HCT116 (cell line): ENCODE measurements around the gene ITPKB. TPM values are rescaled to one million over a fixed set of nuclear protein-coding genes. Genes with fewer than 3 reads are reported as not detected.

Experiments
- ATAC-seq: fragments of 200-7000 bp; cut with Tn5 transposase; 2 replicates; pipeline ENCODE4 v1.9.1; 2020; ENCODE audit warnings: mild to moderate bottlenecking, moderate library complexity
- BruUV-seq: library from RNA; stranded (reverse); fragments of 400-500 nt; replicated peaks from 2 replicates; lab custom pipeline; 2021; lab: Mats Ljungman, UMichigan
- CTCF ChIA-PET: fragments of 300-600 bp; sonication (Branson Sonifier 250); formaldehyde crosslinking; loops from one replicate; lab custom pipeline; 2021; ENCODE audit warnings: antibody characterized with exemption; lab: Charles Lee
- POLR2A ChIA-PET: fragments of 300-600, 350-600 bp; sonication (Branson Sonifier 250); formaldehyde crosslinking; loops from one replicate; lab custom pipeline; 2021; ENCODE audit warnings: antibody characterized with exemption; lab: Charles Lee
- RAD21 ChIA-PET, 2 experiments: fragments of 300-600 bp; sonication (Branson Sonifier 250); formaldehyde crosslinking; loops; one replicate each; lab custom pipeline; 2023; ENCODE audit warnings: low total read pairs in 2 of 2; ENCODE audit not compliant: uncharacterized antibody in 2 of 2, unreplicated experiment in 2 of 2, low non-redundant PET in 1 of 2; lab: Charles Lee
- DNase-seq: peaks from one replicate; pipeline ENCODE4 v3.0.0-alpha.2; 2010; ENCODE audit warnings: low read depth, low spot score
- H2AFZ ChIP-seq: fragments of 200-600 bp; shearing (Covaris generic), sonication (generic); 2 replicates; pipeline ENCODE4 v1.6.1; 2017; ENCODE audit warnings: low read depth, mixed run types, mixed read lengths, antibody characterized with exemption, low read length; ENCODE audit not compliant: poor library complexity, severe bottlenecking
- H3K27ac ChIP-seq: 2 replicates; pipeline ENCODE4 v1.5.1; 2012; ENCODE audit warnings: low read depth, low read length
- H3K27me3 ChIP-seq: fragments of 200-600 bp; sonication (generic); 2 replicates; pipeline ENCODE4 v1.6.1; 2016; ENCODE audit warnings: mixed run types, low read length, mixed read lengths; ENCODE audit not compliant: insufficient read depth
- H3K36me3 ChIP-seq, 2 experiments: fragments of 200-500 bp in 1 of 2; fragments of 200-600 bp in 1 of 2; sonication (Bioruptor generic) in 1 of 2; sonication (generic) in 1 of 2; 2 replicates each; pipeline versions ENCODE4 v1.5.1 to v1.6.1; 2014 to 2016; ENCODE audit warnings: low read length in 2 of 2, inconsistent platforms in 1 of 2, mixed read lengths in 1 of 2, mixed run types in 1 of 2; ENCODE audit not compliant: insufficient read depth in 2 of 2, control insufficient read depth in 1 of 2
- H3K4me1 ChIP-seq, 2 experiments: fragments of 200-600 bp in 1 of 2; sonication (generic) in 1 of 2; 2 replicates each; pipeline versions ENCODE4 v1.5.1 to v1.6.1; 2012 to 2017; ENCODE audit warnings: low read length in 2 of 2, inconsistent platforms in 1 of 2, mild to moderate bottlenecking in 1 of 2, mixed read lengths in 1 of 2, mixed run types in 1 of 2, moderate library complexity in 1 of 2; ENCODE audit not compliant: insufficient read depth in 2 of 2, control insufficient read depth in 1 of 2
- H3K4me2 ChIP-seq: fragments of 200-600 bp; sonication (generic); 2 replicates; pipeline ENCODE4 v1.6.1; 2017; ENCODE audit warnings: mixed run types, low read length, mixed read lengths
- H3K4me3 ChIP-seq, 2 experiments: fragments of 200-600 bp in 1 of 2; sonication (generic) in 1 of 2; replicated peaks in 1 of 2; 2 replicates each; pipeline ENCODE4 v1.5.1; 2011 to 2016; ENCODE audit warnings: low read length in 2 of 2, control low read depth in 1 of 2, low read depth in 1 of 2, mild to moderate bottlenecking in 1 of 2, mixed read lengths in 1 of 2, mixed run types in 1 of 2
- H3K79me2 ChIP-seq: fragments of 200-600 bp; sonication (generic); 2 replicates; pipeline ENCODE4 v1.6.1; 2017; ENCODE audit warnings: mild to moderate bottlenecking, mixed run types, low read length, moderate library complexity, mixed read lengths; ENCODE audit not compliant: insufficient read depth
- H3K9ac ChIP-seq: fragments of 200-600 bp; sonication (generic); 2 replicates; pipeline ENCODE4 v1.6.1; 2016; ENCODE audit warnings: low read length, mixed read lengths
- H3K9me2 ChIP-seq: fragments of 200-600 bp; sonication (generic), shearing (Covaris generic); 2 replicates; pipeline ENCODE4 v1.6.1; 2017; ENCODE audit warnings: mixed run types, mild to moderate bottlenecking, moderate library complexity; ENCODE audit not compliant: insufficient read depth
- H3K9me3 ChIP-seq, 2 experiments: fragments of 200-500 bp in 1 of 2; fragments of 200-600 bp in 1 of 2; sonication (Bioruptor generic) in 1 of 2; sonication (generic) in 1 of 2; 2 replicates each; pipeline ENCODE4 v1.6.1; 2014 to 2017; ENCODE audit warnings: low read length in 2 of 2, mixed read lengths in 2 of 2, inconsistent platforms in 1 of 2, low read depth in 1 of 2, mild to moderate bottlenecking in 1 of 2, mixed run types in 1 of 2, moderate library complexity in 1 of 2; ENCODE audit not compliant: control insufficient read depth in 1 of 2, insufficient read depth in 1 of 2
- H4K20me1 ChIP-seq: fragments of 200-600 bp; sonication (generic), shearing (Covaris generic); 2 replicates; pipeline ENCODE4 v1.6.1; 2017; ENCODE audit warnings: mixed run types, mild to moderate bottlenecking, moderate library complexity; ENCODE audit not compliant: insufficient read depth
- ATF3 ChIP-seq: IDR thresholded peaks from 2 replicates; pipeline ENCODE4 v1.6.1; 2012
- CEBPB ChIP-seq: IDR thresholded peaks from 2 replicates; pipeline ENCODE4 v1.6.1; 2012; ENCODE audit warnings: low read depth
- EZH2 ChIP-seq: fragments of 200-600 bp; sonication (generic); IDR thresholded peaks from 2 replicates; pipeline ENCODE4 v1.6.1; 2017; ENCODE audit warnings: antibody characterized with exemption, mixed run types
- EZH2phosphoT487 ChIP-seq: fragments of 200-600 bp; IDR thresholded peaks from 2 replicates; pipeline ENCODE4 v1.6.1; 2018; ENCODE audit warnings: antibody characterized with exemption, borderline replicate concordance
- FOSL1 ChIP-seq: IDR thresholded peaks from 2 replicates; pipeline ENCODE4 v1.6.1; 2012; ENCODE audit warnings: low read depth
- JUND ChIP-seq: IDR thresholded peaks from 2 replicates; pipeline ENCODE4 v1.6.1; 2012
- REST ChIP-seq: IDR thresholded peaks from 2 replicates; pipeline ENCODE4 v1.6.1; 2012; ENCODE audit warnings: low read depth
- SIN3A ChIP-seq: IDR thresholded peaks from 2 replicates; pipeline ENCODE4 v1.6.1; 2012; ENCODE audit warnings: low read depth
- TCF7L2 ChIP-seq: IDR thresholded peaks from 2 replicates; pipeline ENCODE4 v1.7.0; 2011; ENCODE audit warnings: borderline replicate concordance, inconsistent platforms; ENCODE audit not compliant: insufficient read depth, insufficient read length; ENCODE audit errors: extremely low read depth
- YY1 ChIP-seq: IDR thresholded peaks from 2 replicates; pipeline ENCODE4 v1.6.1; 2011; ENCODE audit warnings: low read length, low read depth, moderate library complexity, mild to moderate bottlenecking; ENCODE audit not compliant: insufficient replicate concordance; ENCODE audit errors: extremely low read depth
- ZNF274 ChIP-seq: fragments of 200-500 bp; sonication (Bioruptor generic); IDR thresholded peaks from 2 replicates; pipeline ENCODE4 v1.6.1; 2014; ENCODE audit warnings: mild to moderate bottlenecking, low read depth, low read length, inconsistent platforms
- intact Hi-C: fragments of 100-400 bp; cut with micrococcal nuclease; formaldehyde crosslinking; loops from 2 replicates; pipeline ENCODE4 v1.10.0; 2022
- total RNA-seq: library from RNA; stranded (reverse); gene quantifications from one replicate; pipeline ENCODE4 v1.2.1, GENCODE V29; 2021; ENCODE audit not compliant: unreplicated experiment
- TF ChIP-seq, protein P1 (sequence below), 3 experiments: fragments of 200-600 bp in 1 of 3; sonication (generic) in 1 of 3; IDR thresholded peaks in 2 of 3; conservative IDR thresholded peaks in 1 of 3; 2 replicates each; pipeline ENCODE4 v1.5.1; 2012 to 2017; ENCODE audit warnings: low read depth in 2 of 3, low read length in 2 of 3, antibody characterized with exemption in 1 of 3, borderline replicate concordance in 1 of 3, control low read depth in 1 of 3, mild to moderate bottlenecking in 1 of 3, mixed read lengths in 1 of 3, mixed run types in 1 of 3, moderate library complexity in 1 of 3; ENCODE audit not compliant: insufficient read depth in 1 of 3
- TF ChIP-seq, protein P2 (sequence below): IDR thresholded peaks from 2 replicates; pipeline ENCODE4 v1.6.1; 2012

ITPKB gene
- total RNA-seq, 1 experiment from 2014 or later: 4.4 TPM

DNA sequence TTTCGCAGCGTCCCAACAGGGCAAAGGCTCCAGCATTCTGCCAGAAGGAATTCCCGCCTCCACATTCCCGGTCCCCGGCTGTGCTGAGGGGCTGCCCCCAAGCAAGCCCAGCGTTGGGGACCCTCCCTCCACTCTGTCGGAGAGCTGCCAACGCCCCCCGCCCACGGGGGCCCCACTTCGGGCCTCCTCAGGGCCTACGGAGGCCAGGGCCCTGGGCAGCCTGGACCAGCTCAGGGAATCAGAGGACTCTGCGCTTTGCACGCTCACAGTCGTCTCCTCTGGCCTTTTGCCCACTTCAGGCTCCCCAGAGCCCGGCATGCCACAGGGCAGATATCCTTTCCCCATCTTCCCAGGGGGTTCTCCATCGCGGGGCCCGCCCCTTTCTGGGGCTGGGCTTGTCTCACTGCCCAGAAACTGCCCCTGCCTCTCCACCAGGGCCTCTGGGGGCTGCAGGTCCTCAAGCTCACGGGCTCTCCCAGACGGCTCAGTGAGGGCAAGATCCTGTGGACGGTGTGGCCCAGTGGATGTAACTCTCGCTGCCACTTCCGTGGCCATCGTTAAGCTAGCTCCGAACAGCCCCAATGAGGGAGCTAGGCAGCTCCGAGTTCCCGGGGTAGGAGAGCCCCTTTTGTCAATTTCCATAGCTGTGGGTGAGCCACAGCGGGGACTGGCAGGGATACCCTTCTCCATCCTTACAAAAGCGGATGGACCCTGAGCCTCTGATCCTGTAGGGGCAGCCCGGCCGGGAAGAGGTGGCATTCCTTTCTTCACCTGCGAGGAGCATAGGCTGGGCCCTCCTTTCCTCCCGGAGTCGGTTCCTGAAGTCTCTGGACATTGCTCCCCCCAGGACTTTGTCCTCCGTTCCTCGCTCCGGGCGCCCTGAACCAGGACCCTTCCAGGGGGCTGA, 2.8 kb downstream of the ITPKB start:
- Histone ChIP-seq H3K4me3 (no peak overlapping the region), H3K4me1 (peaks cover 4 to 21% of the 10 kb centered on the region in 2 experiments; a peak in 3 of 4 replicates), H3K27me3 (no peaks in the 10 kb centered on the region), H2AFZ (no peak overlapping the region), H3K4me2 (no peak overlapping the region), H3K9me2 (no peaks in the 10 kb centered on the region), H4K20me1 (no peaks in the 10 kb centered on the region), H3K9me3 (no peaks in the 10 kb centered on the region), H3K79me2 (no peaks in the 10 kb centered on the region), H3K9ac (no peak overlapping the region), H3K36me3 (no peaks in the 10 kb centered on the region), H3K27ac (no peak overlapping the region)
- CTCF ChIA-PET: no interaction called here
- DNase-seq: no peak
- no TSS peak for BruUV-seq
- POLR2A ChIA-PET: no interaction called here
- TF ChIP-seq, protein P1, sequence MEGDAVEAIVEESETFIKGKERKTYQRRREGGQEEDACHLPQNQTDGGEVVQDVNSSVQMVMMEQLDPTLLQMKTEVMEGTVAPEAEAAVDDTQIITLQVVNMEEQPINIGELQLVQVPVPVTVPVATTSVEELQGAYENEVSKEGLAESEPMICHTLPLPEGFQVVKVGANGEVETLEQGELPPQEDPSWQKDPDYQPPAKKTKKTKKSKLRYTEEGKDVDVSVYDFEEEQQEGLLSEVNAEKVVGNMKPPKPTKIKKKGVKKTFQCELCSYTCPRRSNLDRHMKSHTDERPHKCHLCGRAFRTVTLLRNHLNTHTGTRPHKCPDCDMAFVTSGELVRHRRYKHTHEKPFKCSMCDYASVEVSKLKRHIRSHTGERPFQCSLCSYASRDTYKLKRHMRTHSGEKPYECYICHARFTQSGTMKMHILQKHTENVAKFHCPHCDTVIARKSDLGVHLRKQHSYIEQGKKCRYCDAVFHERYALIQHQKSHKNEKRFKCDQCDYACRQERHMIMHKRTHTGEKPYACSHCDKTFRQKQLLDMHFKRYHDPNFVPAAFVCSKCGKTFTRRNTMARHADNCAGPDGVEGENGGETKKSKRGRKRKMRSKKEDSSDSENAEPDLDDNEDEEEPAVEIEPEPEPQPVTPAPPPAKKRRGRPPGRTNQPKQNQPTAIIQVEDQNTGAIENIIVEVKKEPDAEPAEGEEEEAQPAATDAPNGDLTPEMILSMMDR (IDR thresholded peaks at IDR 0.05 in 2 of 3, conservative IDR thresholded peaks at IDR 0.05 in 1 of 3; ENCODE audit: borderline replicate concordance in 1 of 3, insufficient read depth in 1 of 3, low read depth in 2 of 3, low read length in 2 of 3): no peak
- TF ChIP-seq ZNF274 (no peak), JUND (no peak), EZH2 (no peak)
- RAD21 ChIA-PET: no interaction called here
- intact Hi-C loops: no loop called here
- ATAC-seq: no peak

DNA sequence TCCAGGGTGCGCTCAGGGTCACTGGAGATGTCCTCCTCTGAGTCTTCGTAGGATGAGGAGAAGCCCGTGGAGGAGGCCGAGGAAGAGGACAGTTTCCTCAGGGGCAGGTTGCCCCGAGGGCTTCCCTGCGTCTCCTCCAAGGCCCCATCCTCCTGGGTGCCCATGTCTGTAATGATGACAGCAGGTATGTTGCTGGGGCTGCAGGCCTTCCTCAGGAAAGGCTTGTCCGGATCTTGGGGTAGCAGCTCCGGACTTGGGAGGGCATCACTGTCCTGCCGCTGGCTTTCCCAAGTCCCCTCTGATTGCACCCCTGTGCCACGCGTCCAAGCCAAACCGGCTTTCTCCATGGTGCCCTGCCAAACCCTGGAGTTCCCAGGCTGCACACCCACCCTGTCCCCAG, 3.5 kb downstream of the ITPKB start:
- Histone ChIP-seq H3K4me3 (no peak overlapping the region), H2AFZ (no peak overlapping the region), H3K27ac (no peak overlapping the region), H3K27me3 (no peaks in the 10 kb centered on the region), H3K9ac (no peak overlapping the region), H3K4me1 (peaks cover 4 to 21% of the 10 kb centered on the region in 2 experiments; a peak in 3 of 4 replicates), H3K36me3 (no peaks in the 10 kb centered on the region), H3K79me2 (no peaks in the 10 kb centered on the region), H3K9me2 (no peaks in the 10 kb centered on the region), H4K20me1 (no peaks in the 10 kb centered on the region), H3K4me2 (no peak overlapping the region), H3K9me3 (no peaks in the 10 kb centered on the region)
- RAD21 ChIA-PET: no interaction called here
- intact Hi-C loops: no loop called here
- CTCF ChIA-PET: no interaction called here
- ATAC-seq (no peak), DNase-seq (no peak)
- POLR2A ChIA-PET: no interaction called here
- BruUV-seq: no TSS peak
- TF ChIP-seq SIN3A (no peak), REST (no peak), FOSL1 (no peak), ATF3 (no peak), TCF7L2 (no peak), YY1 (no peak), EZH2phosphoT487 (no peak), CEBPB (no peak)
- TF ChIP-seq, protein P2, sequence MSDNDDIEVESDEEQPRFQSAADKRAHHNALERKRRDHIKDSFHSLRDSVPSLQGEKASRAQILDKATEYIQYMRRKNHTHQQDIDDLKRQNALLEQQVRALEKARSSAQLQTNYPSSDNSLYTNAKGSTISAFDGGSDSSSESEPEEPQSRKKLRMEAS: no peak
